Spleen (tissue), 7 donors: ENCODE measurements around the gene MYO6.

Source experiments
- POLR2A ChIP-seq, 3 donors: fragments of 450-650 bp; IDR thresholded peaks; one replicate each; pipeline ENCODE4 v1.5.1; 2017; ENCODE audit warnings: antibody characterized with exemption in 3 of 3, mild to moderate bottlenecking in 1 of 3
- POLR2AphosphoS5 ChIP-seq, 3 donors: sonication (generic); formaldehyde crosslinking; IDR thresholded peaks; one replicate each; pipeline ENCODE4 v1.5.1; 2017; ENCODE audit warnings: antibody characterized with exemption in 3 of 3
- TF ChIP-seq, protein P1 (sequence below), 11 experiments: fragments of 200-600 bp in 7 of 11; fragments of 450-650 bp in 4 of 11; sonication (generic) in 4 of 11; IDR thresholded peaks in 8 of 11; conservative IDR thresholded peaks in 3 of 11; 1 replicate in 7 of 11; 2 replicates in 4 of 11; pipeline versions ENCODE4 v1.4.0 to v1.8.0; 2016 to 2021; ENCODE audit warnings: antibody characterized with exemption in 11 of 11, inconsistent platforms in 4 of 11, mild to moderate bottlenecking in 1 of 11
- donor health status: DM: no; HTN: no; CAD: no; lungs with moderate emphysema.
- donor health status: DM: no; HTN: no; CAD: no.
- donor health status: DM: no; HTN: no; CAD: no.

DNA sequence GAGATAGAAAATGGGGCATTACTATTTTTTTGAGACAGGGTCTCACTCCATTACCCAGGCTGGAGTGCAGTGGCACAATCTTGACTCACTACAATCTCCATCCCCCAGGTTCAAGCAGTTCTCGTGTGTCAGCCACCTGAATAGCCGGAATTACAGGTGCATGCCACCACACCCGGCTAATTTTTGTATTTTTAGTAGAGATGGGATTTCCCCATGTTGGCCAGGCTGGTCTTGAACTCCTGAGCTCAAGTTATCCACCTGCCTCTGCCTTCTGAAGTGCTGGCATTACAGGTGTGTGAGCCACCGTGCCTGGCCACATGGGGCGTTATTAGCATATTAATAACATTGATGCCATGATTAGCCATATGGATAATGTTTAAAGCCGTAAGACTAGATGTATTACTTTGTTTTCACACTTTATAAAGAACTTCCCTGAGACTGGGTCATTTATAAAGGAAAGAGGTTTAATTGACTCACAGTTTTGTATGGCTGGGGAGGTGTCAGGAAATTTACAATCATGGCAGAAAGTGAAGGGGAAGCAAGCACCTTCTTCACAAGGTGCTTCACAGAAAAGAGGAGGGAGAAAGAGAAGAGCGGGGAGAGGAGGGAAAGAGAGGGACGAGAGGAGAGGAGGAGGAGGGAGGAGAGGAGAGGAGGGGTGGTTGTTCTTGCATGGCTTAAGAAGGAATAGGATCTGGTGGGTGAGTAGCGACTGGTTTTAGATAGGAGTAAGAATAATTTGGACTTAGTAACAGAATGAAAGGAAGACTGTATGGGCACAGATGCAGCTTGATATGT lies 51.9 kb downstream of the MYO6 start:
- TF ChIP-seq, protein P1, sequence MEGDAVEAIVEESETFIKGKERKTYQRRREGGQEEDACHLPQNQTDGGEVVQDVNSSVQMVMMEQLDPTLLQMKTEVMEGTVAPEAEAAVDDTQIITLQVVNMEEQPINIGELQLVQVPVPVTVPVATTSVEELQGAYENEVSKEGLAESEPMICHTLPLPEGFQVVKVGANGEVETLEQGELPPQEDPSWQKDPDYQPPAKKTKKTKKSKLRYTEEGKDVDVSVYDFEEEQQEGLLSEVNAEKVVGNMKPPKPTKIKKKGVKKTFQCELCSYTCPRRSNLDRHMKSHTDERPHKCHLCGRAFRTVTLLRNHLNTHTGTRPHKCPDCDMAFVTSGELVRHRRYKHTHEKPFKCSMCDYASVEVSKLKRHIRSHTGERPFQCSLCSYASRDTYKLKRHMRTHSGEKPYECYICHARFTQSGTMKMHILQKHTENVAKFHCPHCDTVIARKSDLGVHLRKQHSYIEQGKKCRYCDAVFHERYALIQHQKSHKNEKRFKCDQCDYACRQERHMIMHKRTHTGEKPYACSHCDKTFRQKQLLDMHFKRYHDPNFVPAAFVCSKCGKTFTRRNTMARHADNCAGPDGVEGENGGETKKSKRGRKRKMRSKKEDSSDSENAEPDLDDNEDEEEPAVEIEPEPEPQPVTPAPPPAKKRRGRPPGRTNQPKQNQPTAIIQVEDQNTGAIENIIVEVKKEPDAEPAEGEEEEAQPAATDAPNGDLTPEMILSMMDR (IDR thresholded peaks at IDR 0.05 in 8 of 11, conservative IDR thresholded peaks at IDR 0.05 in 3 of 11): no peak
- no peak for TF ChIP-seq POLR2AphosphoS5 (IDR thresholded peaks at IDR 0.05)
- TF ChIP-seq POLR2A (IDR thresholded peaks at IDR 0.05): no peak
